GM23338 (cell line): ENCODE data around the gene TKFC.

Experiments used
- POLR2AphosphoS5 ChIP-seq: IDR thresholded peaks from 2 replicates; pipeline ENCODE4 v1.6.1; 2016; ENCODE audit warnings: antibody characterized with exemption, low read depth
- ZNF114 ChIP-seq: fragments of 250-450 bp; sonication (Bioruptor Pico); IDR thresholded peaks from 2 replicates; pipeline ENCODE4 v1.5.0; 2020; ENCODE audit warnings: mild to moderate bottlenecking, moderate library complexity
- TF ChIP-seq, protein P1 (sequence below), 2 experiments: fragments of 200-600 bp in 1 of 2; sonication (generic) in 1 of 2; conservative IDR thresholded peaks; 2 replicates each; pipeline versions ENCODE4 v1.5.1 to v1.6.1; 2016 to 2017; ENCODE audit warnings: antibody characterized with exemption in 2 of 2, low read depth in 2 of 2, mild to moderate bottlenecking in 2 of 2, moderate library complexity in 1 of 2

DNA sequence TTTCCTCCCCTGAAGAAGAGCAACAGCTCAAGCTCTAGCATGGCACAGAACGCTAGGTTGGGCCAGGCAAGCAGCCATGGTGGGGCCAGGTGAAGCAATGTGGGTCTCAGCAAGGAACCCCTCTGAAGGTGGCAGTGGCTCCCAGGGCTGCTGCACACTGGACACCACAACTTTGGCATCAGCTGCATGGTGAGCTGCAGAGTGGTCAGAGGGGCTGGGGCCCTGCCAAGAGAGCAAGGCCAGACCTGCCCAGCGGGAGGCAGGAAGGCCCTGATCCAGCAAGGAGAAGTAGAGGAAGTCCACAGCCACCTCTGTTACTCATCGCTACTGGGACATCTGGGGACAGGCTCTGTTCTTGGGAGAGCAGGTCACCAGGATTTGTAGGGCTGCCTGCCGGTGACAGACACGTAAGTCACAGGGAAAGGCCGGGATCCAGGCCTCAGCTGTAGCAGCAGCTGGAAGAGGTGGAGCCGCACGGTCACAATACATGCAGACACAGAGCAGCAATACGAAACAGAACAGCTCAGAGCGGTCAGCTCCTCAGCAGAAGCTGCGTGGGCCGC, 16.2 kb downstream of the TKFC start:
- TF ChIP-seq POLR2AphosphoS5: no peak
- TF ChIP-seq, protein P1, sequence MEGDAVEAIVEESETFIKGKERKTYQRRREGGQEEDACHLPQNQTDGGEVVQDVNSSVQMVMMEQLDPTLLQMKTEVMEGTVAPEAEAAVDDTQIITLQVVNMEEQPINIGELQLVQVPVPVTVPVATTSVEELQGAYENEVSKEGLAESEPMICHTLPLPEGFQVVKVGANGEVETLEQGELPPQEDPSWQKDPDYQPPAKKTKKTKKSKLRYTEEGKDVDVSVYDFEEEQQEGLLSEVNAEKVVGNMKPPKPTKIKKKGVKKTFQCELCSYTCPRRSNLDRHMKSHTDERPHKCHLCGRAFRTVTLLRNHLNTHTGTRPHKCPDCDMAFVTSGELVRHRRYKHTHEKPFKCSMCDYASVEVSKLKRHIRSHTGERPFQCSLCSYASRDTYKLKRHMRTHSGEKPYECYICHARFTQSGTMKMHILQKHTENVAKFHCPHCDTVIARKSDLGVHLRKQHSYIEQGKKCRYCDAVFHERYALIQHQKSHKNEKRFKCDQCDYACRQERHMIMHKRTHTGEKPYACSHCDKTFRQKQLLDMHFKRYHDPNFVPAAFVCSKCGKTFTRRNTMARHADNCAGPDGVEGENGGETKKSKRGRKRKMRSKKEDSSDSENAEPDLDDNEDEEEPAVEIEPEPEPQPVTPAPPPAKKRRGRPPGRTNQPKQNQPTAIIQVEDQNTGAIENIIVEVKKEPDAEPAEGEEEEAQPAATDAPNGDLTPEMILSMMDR (conservative IDR thresholded peaks at IDR 0.05; ENCODE audit: low read depth in 2 of 2): no peak
- TF ChIP-seq ZNF114: no peak
